GM12874 (cell line): Measurements from ENCODE around the gene RAB10.

Experiments used
- CTCF ChIP-seq: IDR thresholded peaks from 2 replicates; pipeline ENCODE4 v1.5.1; 2011; ENCODE audit warnings: low read depth, mild to moderate bottlenecking, control low read depth, low read length, moderate library complexity; ENCODE audit not compliant: insufficient read depth

The RAB10 gene

GRCh38 chr2:26123426-26123825 lies 89.5 kb downstream of the RAB10 start:
- TF ChIP-seq CTCF = no peak

GRCh38 chr2:26126074-26126473 lies 92.2 kb downstream of the RAB10 start:
- no peak for TF ChIP-seq CTCF

GRCh38 chr2:26128176-26128575 lies 94.3 kb downstream of the RAB10 start:
- TF ChIP-seq CTCF = no peak

- no peak for TF ChIP-seq CTCF
These were observed 96.9 kb downstream of the RAB10 start for GRCh38 chr2:26130763-26131162.

GRCh38 chr2:26136451-26136850 lies 102.6 kb downstream of the RAB10 start:
- no peak for TF ChIP-seq CTCF

GRCh38 chr2:26139269-26140183 lies 105.6 kb downstream of the RAB10 start:
- no peak for TF ChIP-seq CTCF

- TF ChIP-seq CTCF = no peak
These were observed 107.4 kb downstream of the RAB10 start for GRCh38 chr2:26141145-26141769.
